Sigmoid colon (tissue), 7 donors: ENCODE results near the gene ASTN1. TPM values are rescaled to one million over a fixed set of nuclear protein-coding genes. Genes with fewer than 3 reads are reported as not detected.

Experiments used
- DNase-seq: peaks from one replicate; pipeline ENCODE4 v3.0.0-alpha.2; 2019
- H3K27ac ChIP-seq, 4 donors: fragments of 200-600 bp; sonication (generic); one replicate each; pipeline ENCODE4 v1.5.1; 2016 to 2019; ENCODE audit warnings: mild to moderate bottlenecking in 1 of 4
- H3K27me3 ChIP-seq, 3 donors: fragments of 200-600 bp; sonication (generic); one replicate each; pipeline ENCODE4 v1.5.1; 2019; ENCODE audit warnings: mild to moderate bottlenecking in 1 of 3
- H3K36me3 ChIP-seq, 4 donors: fragments of 200-600 bp; sonication (generic); one replicate each; pipeline ENCODE4 v1.5.1; 2016 to 2019
- H3K4me1 ChIP-seq, 4 donors: fragments of 200-600 bp; sonication (generic); one replicate each; pipeline ENCODE4 v1.5.1; 2017 to 2019
- H3K4me3 ChIP-seq, 4 donors: fragments of 200-600 bp; sonication (generic); one replicate each; pipeline ENCODE4 v1.5.1; 2017 to 2019; ENCODE audit warnings: mild to moderate bottlenecking in 2 of 4, moderate library complexity in 1 of 4
- H3K9me3 ChIP-seq, 4 donors: fragments of 200-600 bp in 3 of 4; sonication (generic) in 3 of 4; one replicate each; pipeline versions ENCODE4 v1.5.1 to v1.6.1; 2013 to 2019
- EP300 ChIP-seq, 4 donors: sonication (generic); formaldehyde crosslinking; IDR thresholded peaks; one replicate each; pipeline ENCODE4 v1.6.1; 2017; ENCODE audit warnings: antibody characterized with exemption in 4 of 4
- POLR2A ChIP-seq, 2 donors: fragments of 450-650 bp; IDR thresholded peaks; one replicate each; pipeline ENCODE4 v1.6.1; 2016; ENCODE audit warnings: antibody characterized with exemption in 2 of 2, mild to moderate bottlenecking in 2 of 2, moderate library complexity in 2 of 2
- POLR2AphosphoS5 ChIP-seq, 4 donors: sonication (generic); formaldehyde crosslinking; IDR thresholded peaks; one replicate each; pipeline ENCODE4 v1.6.1; 2017; ENCODE audit warnings: antibody characterized with exemption in 4 of 4
- WGBS, 2 donors: extraction: QIAGEN DNeasy Blood & Tissue Kit; methylation state at CpG; one replicate each; pipeline ENCODE4 v1.1.7; 2013; 5-methylcytosine and 5-hydroxymethylcytosine counted together
- intact Hi-C: fragments of 100-400 bp; cut with DNase I; formaldehyde crosslinking; loops from one replicate; pipeline ENCODE4 v1.15.1; 2023
- polyA plus RNA-seq, 3 donors: library from polyadenylated mRNA; stranded (reverse); fragments of 200-250 nt; gene quantifications; one replicate each; pipeline ENCODE4 v1.2.3, GENCODE V29; 2013
- total RNA-seq, 4 donors: library from RNA; depleted of rRNA; stranded (reverse); fragments of >200 nt; gene quantifications; one replicate each; pipeline ENCODE4 v1.1.0, GENCODE V29; 2016
- TF ChIP-seq, protein P1 (sequence below), 4 experiments: fragments of 450-650 bp in 3 of 4; fragments of 200-600 bp in 1 of 4; IDR thresholded peaks; one replicate each; pipeline ENCODE4 v1.5.1; 2016 to 2019; ENCODE audit warnings: antibody characterized with exemption in 4 of 4, mild to moderate bottlenecking in 3 of 4, moderate library complexity in 2 of 4
- donor health status: healthy with polysubstance abuse.
- donor health status: Bipolar disorder and iron deficiency.
- donor health status: healthy.

ASTN1 gene
- total and polyA plus RNA-seq, 7 donors, result 0.49 to 2.2 (median 1.4) TPM; not detected in 2

DNA sequence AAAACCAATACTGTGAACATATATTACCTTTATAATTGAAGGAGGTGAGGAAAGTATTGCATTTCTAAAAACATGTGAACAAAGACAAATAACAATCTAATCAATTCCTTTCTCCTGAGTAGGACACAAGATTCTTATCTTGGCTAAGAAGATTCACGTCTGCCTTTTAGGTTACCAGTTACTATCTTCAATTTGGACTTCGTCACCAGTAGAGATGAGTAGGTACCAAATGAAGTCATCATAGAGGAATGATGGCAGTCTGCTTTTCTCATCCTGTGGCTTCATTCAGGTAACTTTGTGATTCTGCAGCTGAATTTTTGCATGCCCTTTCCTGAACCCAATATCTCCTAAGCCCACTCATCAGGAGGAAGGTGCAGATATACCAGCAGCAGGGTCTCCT lies 32.4 kb downstream of the ASTN1 start:
- Histone ChIP-seq H3K27me3 (no peaks in the 10 kb centered on the region), H3K4me3 (no peak overlapping the region), H3K36me3 (no peaks in the 10 kb centered on the region), H3K9me3 (no peaks in the 10 kb centered on the region), H3K4me1 (no peaks in the 10 kb centered on the region), H3K27ac (no peak overlapping the region)
- DNase-seq, result no peak
- WGBS, 2 donors, result 78 to 82% methylated on average over 2 of the region's 2 CpGs
- intact Hi-C loops, result no loop called here
- TF ChIP-seq EP300 (IDR thresholded peaks at IDR 0.05), result no peak
- TF ChIP-seq, protein P1, sequence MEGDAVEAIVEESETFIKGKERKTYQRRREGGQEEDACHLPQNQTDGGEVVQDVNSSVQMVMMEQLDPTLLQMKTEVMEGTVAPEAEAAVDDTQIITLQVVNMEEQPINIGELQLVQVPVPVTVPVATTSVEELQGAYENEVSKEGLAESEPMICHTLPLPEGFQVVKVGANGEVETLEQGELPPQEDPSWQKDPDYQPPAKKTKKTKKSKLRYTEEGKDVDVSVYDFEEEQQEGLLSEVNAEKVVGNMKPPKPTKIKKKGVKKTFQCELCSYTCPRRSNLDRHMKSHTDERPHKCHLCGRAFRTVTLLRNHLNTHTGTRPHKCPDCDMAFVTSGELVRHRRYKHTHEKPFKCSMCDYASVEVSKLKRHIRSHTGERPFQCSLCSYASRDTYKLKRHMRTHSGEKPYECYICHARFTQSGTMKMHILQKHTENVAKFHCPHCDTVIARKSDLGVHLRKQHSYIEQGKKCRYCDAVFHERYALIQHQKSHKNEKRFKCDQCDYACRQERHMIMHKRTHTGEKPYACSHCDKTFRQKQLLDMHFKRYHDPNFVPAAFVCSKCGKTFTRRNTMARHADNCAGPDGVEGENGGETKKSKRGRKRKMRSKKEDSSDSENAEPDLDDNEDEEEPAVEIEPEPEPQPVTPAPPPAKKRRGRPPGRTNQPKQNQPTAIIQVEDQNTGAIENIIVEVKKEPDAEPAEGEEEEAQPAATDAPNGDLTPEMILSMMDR (IDR thresholded peaks at IDR 0.05), result no peak
- TF ChIP-seq POLR2A (IDR thresholded peaks at IDR 0.05), result no peak
- no peak for TF ChIP-seq POLR2AphosphoS5 (IDR thresholded peaks at IDR 0.05)

DNA sequence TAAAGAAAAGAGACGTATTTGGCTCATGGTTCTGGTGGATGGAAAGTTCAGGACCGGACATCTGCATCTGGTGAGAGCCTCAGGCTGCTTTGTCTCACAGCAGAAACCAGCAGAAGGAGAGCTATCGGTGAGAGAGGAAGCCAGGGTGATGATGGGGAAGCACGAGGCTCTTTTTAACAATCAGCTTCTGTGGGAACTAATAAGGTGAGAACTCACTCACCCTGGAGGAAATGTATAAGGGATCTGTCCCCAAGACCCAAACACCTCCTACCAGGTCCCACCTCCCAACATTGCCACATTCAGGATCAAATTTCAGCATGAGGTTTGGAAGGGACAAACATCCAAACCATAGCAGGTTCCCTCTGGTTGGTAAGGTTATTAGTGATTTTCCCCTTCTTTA lies 32.8 kb downstream of the ASTN1 start:
- no peak for TF ChIP-seq POLR2A (IDR thresholded peaks at IDR 0.05)
- TF ChIP-seq, protein P1 (IDR thresholded peaks at IDR 0.05), result no peak
- no peak for TF ChIP-seq POLR2AphosphoS5 (IDR thresholded peaks at IDR 0.05)
- TF ChIP-seq EP300 (IDR thresholded peaks at IDR 0.05), result no peak
- no peaks in the 10 kb centered on the region for H3K27me3 ChIP-seq
- no peaks in the 10 kb centered on the region for H3K4me1 ChIP-seq
- no peaks in the 10 kb centered on the region for H3K9me3 ChIP-seq
- DNase-seq, result no peak
- H3K4me3 ChIP-seq, result no peak overlapping the region
- intact Hi-C loops, result no loop called here
- no peaks in the 10 kb centered on the region for H3K36me3 ChIP-seq
- no peak overlapping the region for H3K27ac ChIP-seq
- WGBS, 2 donors, result 63 to 64% methylated on average over 4 of the region's 4 CpGs

DNA sequence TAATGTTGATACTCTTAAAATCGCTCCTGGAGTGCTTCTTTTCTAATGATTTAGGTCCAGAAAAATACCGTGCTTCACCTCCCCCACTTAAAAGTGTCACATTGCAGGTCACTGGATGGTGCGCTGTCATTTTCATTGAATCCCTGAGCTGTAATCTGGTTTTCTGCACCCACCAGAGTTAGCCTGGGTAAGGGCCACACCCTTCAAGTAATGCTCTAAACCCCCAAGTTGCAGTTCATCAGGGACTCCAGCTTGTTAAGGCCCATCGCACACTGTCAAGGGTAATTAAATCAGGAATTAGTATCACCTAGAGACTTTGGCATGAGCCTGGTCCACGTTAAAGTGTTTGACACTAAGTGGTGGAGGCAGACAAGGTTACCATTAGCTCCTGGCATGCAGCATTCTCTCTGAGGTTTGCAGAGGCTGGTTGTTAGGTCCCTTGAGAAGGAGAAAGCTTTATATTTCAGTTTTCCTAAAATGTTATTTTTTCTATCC lies 34.0 kb downstream of the ASTN1 start:
- no peaks in the 10 kb centered on the region for H3K4me1 ChIP-seq
- no peaks in the 10 kb centered on the region for H3K9me3 ChIP-seq
- 76 to 84% methylated on average over 5 of the region's 5 CpGs for WGBS, 2 donors
- intact Hi-C loops, result no loop called here
- no peak overlapping the region for H3K27ac ChIP-seq
- no peaks in the 10 kb centered on the region for H3K27me3 ChIP-seq
- TF ChIP-seq POLR2AphosphoS5 (IDR thresholded peaks at IDR 0.05) (no peak), EP300 (IDR thresholded peaks at IDR 0.05) (no peak), POLR2A (IDR thresholded peaks at IDR 0.05) (no peak)
- TF ChIP-seq, protein P1 (IDR thresholded peaks at IDR 0.05), result no peak
- H3K4me3 ChIP-seq, result no peak overlapping the region
- DNase-seq, result no peak
- H3K36me3 ChIP-seq, result no peaks in the 10 kb centered on the region

DNA sequence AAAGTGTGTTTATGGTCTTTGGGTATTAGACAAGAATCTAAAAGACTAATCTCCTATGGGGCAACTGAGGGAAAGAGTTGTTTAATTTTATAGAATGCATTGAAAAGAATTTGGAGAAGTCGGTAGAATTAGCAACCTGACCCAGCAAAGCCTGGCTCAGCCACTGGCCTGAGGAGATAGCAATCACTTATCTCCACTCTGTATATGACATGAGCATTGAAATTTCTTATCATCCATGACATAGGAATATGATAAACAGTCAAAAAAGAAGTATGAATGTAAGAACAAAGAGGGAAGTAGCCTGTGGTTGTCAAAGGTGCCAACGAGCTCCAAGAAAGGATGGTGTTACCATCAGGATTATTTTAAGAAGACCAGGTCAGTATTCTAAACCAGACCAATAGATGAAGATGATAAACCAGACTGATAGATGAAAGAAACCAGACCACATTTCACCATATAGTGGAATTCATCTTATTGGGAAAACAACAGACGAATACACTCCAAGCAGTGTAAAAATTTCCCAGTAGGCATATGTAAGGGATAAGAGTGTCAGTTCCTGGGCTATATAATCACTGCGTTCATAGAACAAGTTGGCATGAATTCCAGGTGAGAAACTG lies 35.7 kb downstream of the ASTN1 start:
- H3K4me1 ChIP-seq, result no peaks in the 10 kb centered on the region
- no peak overlapping the region for H3K4me3 ChIP-seq
- intact Hi-C loops, result no loop called here
- no peaks in the 10 kb centered on the region for H3K36me3 ChIP-seq
- 75 to 82% methylated on average over 4 of the region's 4 CpGs for WGBS, 2 donors
- DNase-seq, result no peak
- no peaks in the 10 kb centered on the region for H3K27me3 ChIP-seq
- no peak for TF ChIP-seq EP300 (IDR thresholded peaks at IDR 0.05)
- no peak for TF ChIP-seq POLR2AphosphoS5 (IDR thresholded peaks at IDR 0.05)
- no peaks in the 10 kb centered on the region for H3K9me3 ChIP-seq
- no peak overlapping the region for H3K27ac ChIP-seq

DNA sequence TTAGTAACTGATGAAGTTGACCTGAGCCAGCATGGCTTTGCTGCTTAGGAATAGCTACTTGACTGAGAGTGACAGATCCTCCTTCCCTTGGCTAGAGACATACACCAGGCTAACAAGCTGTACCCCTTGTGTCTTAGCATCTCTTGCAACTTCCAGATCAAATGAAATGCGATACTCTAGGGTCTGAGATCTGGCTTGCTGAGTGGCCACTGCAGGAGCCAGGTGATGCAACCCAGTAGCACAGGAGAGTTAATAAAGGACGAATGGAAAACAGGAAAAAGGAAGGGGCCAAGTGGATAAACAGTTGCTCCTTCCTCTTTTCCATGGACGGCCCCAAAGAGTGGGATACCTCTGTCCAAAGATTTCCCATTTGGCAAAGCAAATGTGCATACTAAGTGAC lies 38.2 kb downstream of the ASTN1 start:
- Histone ChIP-seq H3K9me3 (no peaks in the 10 kb centered on the region), H3K4me3 (no peak overlapping the region), H3K27me3 (no peaks in the 10 kb centered on the region), H3K36me3 (no peaks in the 10 kb centered on the region), H3K27ac (no peak overlapping the region), H3K4me1 (no peaks in the 10 kb centered on the region)
- 56% methylated on average over 3 of the region's 3 CpGs for WGBS, 2 donors
- TF ChIP-seq POLR2AphosphoS5 (IDR thresholded peaks at IDR 0.05) (no peak), EP300 (IDR thresholded peaks at IDR 0.05) (no peak), POLR2A (IDR thresholded peaks at IDR 0.05) (no peak)
- TF ChIP-seq, protein P1 (IDR thresholded peaks at IDR 0.05), result no peak
- intact Hi-C loops, result no loop called here
- DNase-seq, result no peak
